ENCODE measurements around the gene TUBGCP3. TPM values are rescaled to one million over a fixed set of nuclear protein-coding genes. Genes with fewer than 3 reads are reported as not detected.

Gene TUBGCP3
- total RNA-seq, 2 experiments from 2014 or later: 19.4 to 36.2 TPM

DNA sequence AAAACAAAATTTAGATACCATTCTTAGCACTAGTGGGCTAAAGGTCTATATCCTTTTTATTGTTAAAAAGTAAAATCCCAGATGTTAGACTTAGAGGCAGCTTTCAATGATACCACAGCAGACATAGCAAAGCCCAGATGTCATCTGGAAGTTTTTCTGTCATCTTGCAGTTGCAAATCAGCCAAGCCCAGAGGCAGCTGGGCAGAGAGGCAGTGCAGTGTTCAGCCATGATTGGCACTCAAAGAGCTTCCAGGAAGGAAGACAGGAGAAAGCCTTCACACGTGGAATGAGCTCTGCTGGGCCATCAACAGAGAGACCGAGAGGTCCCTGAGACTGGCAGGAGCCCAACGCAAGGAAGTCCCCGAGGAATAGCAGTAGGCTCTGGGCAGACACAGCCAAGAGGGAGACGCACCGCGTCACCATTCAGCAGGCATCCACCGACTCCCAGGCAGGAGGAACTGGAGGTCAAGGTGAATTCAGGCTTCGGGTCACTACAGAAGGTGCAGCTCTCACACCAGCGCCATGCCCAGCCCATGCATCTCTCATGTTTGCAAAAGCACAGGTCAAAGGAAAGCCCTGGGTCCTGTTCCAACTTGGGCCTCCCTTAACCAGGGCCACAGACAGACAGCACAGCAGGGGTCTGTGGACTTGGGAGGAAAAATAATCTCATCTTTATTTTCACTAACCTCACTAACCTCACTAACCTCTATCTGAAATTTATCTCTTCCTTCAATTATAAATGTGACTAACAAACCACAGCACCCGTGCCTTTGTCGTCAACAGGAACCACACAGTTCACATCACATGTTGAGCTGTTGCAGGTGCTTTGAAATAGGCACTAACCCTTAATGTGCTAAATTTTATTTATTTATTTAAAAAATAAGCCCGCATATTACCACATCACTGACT, 54.9 kb downstream of the TUBGCP3 start:
- ChIA-PET POLR2A (no interaction called here), CTCF (ENCODE audit: unreplicated experiment) (no interaction called here)
- Histone ChIP-seq H3K9me2 (ENCODE audit: insufficient read depth, low read length) (no peaks in the 10 kb centered on the region), H3K27ac (ENCODE audit: low read depth, low read length, poor library complexity, severe bottlenecking) (no peak overlapping the region), H3K4me3 (ENCODE audit: low read depth, low read length, poor library complexity, severe bottlenecking) (no peak overlapping the region), H2AFZ (ENCODE audit: low read length) (no peak overlapping the region), H3K36me3 (ENCODE audit: insufficient read depth, low read length) (no peaks in the 10 kb centered on the region; the same call in 1 of the 2 replicates), H4K20me1 (ENCODE audit: insufficient read depth, low read length) (no peaks in the 10 kb centered on the region), H3K79me2 (ENCODE audit: insufficient read depth, low read depth, low read length) (no peaks in the 10 kb centered on the region), H3K4me2 (ENCODE audit: low read length) (no peak overlapping the region), H3K9me3 (ENCODE audit: low read length) (no peaks in the 10 kb centered on the region), H3K4me1 (ENCODE audit: insufficient read depth, low read length, poor library complexity, severe bottlenecking) (no peaks in the 10 kb centered on the region)
- no peak for DNase-seq (ENCODE audit: low spot score)
- intact Hi-C loops (cut with micrococcal nuclease; ENCODE audit: unreplicated experiment): no loop called here
- no TSS peak for BruUV-seq (replicated peaks)
- TF ChIP-seq, protein P1, sequence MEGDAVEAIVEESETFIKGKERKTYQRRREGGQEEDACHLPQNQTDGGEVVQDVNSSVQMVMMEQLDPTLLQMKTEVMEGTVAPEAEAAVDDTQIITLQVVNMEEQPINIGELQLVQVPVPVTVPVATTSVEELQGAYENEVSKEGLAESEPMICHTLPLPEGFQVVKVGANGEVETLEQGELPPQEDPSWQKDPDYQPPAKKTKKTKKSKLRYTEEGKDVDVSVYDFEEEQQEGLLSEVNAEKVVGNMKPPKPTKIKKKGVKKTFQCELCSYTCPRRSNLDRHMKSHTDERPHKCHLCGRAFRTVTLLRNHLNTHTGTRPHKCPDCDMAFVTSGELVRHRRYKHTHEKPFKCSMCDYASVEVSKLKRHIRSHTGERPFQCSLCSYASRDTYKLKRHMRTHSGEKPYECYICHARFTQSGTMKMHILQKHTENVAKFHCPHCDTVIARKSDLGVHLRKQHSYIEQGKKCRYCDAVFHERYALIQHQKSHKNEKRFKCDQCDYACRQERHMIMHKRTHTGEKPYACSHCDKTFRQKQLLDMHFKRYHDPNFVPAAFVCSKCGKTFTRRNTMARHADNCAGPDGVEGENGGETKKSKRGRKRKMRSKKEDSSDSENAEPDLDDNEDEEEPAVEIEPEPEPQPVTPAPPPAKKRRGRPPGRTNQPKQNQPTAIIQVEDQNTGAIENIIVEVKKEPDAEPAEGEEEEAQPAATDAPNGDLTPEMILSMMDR (conservative IDR thresholded peaks at IDR 0.05; ENCODE audit: low read length): no peak
- no peak for TF ChIP-seq EZH2phosphoT487 (IDR thresholded peaks at IDR 0.05; ENCODE audit: borderline replicate concordance, low read depth, low read length)

DNA sequence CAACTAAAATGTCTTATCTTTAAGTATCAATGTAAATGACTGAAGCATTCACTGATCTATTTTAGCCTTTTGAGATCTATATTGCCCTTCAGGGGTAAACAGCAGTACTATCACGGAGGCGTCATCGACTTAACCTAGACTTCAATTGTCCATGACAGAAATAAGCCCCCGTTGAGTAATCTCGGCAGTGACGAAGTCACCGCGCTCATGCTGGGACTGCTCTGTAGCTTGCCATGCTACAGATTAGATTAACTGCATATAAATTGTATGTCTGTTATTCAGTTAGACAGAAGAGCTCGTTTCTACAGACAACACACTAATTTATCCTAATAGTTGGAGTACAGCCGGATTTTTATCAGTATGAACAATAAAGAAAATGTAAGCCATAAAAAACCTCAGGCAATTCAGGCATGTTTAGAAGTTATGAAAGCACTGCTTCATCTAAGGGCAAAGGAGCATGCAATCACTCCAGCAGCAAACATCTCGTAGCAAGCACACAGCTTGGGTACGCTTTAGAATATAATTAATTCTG, 56.6 kb downstream of the TUBGCP3 start:
- CTCF ChIA-PET (ENCODE audit: unreplicated experiment): no interaction called here
- Histone ChIP-seq H3K27ac (ENCODE audit: low read depth, low read length, poor library complexity, severe bottlenecking) (no peak overlapping the region), H3K9me2 (ENCODE audit: insufficient read depth, low read length) (no peaks in the 10 kb centered on the region), H4K20me1 (ENCODE audit: insufficient read depth, low read length) (no peaks in the 10 kb centered on the region), H3K36me3 (ENCODE audit: insufficient read depth, low read length) (peaks cover 11% of the 10 kb centered on the region; the same call in 1 of the 2 replicates), H3K4me1 (ENCODE audit: insufficient read depth, low read length, poor library complexity, severe bottlenecking) (no peaks in the 10 kb centered on the region), H3K79me2 (ENCODE audit: insufficient read depth, low read depth, low read length) (no peaks in the 10 kb centered on the region), H2AFZ (ENCODE audit: low read length) (no peak overlapping the region), H3K4me3 (ENCODE audit: low read depth, low read length, poor library complexity, severe bottlenecking) (no peak overlapping the region), H3K4me2 (ENCODE audit: low read length) (no peak overlapping the region), H3K9me3 (ENCODE audit: low read length) (no peaks in the 10 kb centered on the region)
- no TSS peak for BruUV-seq (replicated peaks)
- DNase-seq (ENCODE audit: low spot score): no peak
- intact Hi-C loops (cut with micrococcal nuclease; ENCODE audit: unreplicated experiment): no loop called here
- TF ChIP-seq, protein P1 (conservative IDR thresholded peaks at IDR 0.05; ENCODE audit: low read length): no peak
- TF ChIP-seq EZH2phosphoT487 (IDR thresholded peaks at IDR 0.05; ENCODE audit: borderline replicate concordance, low read depth, low read length): no peak
- POLR2A ChIA-PET: no interaction called here

DNA sequence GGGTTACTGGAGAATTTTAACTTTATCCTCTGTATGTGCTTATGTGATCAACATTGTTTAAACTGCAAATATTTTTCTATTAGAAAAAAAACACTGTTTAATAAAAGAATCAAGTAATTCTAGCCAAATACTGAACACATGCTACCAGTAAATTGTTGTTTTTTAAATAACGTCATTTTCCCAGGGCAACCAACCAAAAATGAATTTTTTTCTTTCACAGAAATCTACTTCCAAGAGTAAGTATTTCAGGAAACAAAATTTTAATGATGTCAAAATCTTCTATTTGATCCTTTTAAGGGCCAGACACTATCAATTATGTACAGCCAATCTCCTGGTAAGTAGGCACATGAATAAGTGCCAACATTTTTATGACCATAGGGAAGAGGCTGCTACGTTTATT, 57.1 kb downstream of the TUBGCP3 start:
- no peak for DNase-seq (ENCODE audit: low spot score)
- no TSS peak for BruUV-seq (replicated peaks)
- Histone ChIP-seq H3K4me2 (ENCODE audit: low read length) (no peak overlapping the region), H3K36me3 (ENCODE audit: insufficient read depth, low read length) (peaks cover 15% of the 10 kb centered on the region; the same call in 1 of the 2 replicates), H3K9me2 (ENCODE audit: insufficient read depth, low read length) (no peaks in the 10 kb centered on the region), H3K9me3 (ENCODE audit: low read length) (no peaks in the 10 kb centered on the region), H4K20me1 (ENCODE audit: insufficient read depth, low read length) (no peaks in the 10 kb centered on the region), H3K4me3 (ENCODE audit: low read depth, low read length, poor library complexity, severe bottlenecking) (no peak overlapping the region), H3K79me2 (ENCODE audit: insufficient read depth, low read depth, low read length) (no peaks in the 10 kb centered on the region), H3K27ac (ENCODE audit: low read depth, low read length, poor library complexity, severe bottlenecking) (no peak overlapping the region), H2AFZ (ENCODE audit: low read length) (no peak overlapping the region), H3K4me1 (ENCODE audit: insufficient read depth, low read length, poor library complexity, severe bottlenecking) (no peaks in the 10 kb centered on the region)
- CTCF ChIA-PET (ENCODE audit: unreplicated experiment): no interaction called here
- TF ChIP-seq EZH2phosphoT487 (IDR thresholded peaks at IDR 0.05; ENCODE audit: borderline replicate concordance, low read depth, low read length): no peak
- TF ChIP-seq, protein P1 (conservative IDR thresholded peaks at IDR 0.05; ENCODE audit: low read length): no peak
- POLR2A ChIA-PET: no interaction called here
- intact Hi-C loops (cut with micrococcal nuclease; ENCODE audit: unreplicated experiment): no loop called here

All from OCI-LY7 (cell line).